ENCODE measurements around the gene ACOD1.
A peak's percentile ranks its signal among the peaks of the same experiment; 100 is the strongest.
"Not testable (repeated sequence)": the region's sequence is repeated elsewhere in the genome, so short reads cannot be mapped to it uniquely, and the experiment has no call there.

Gene ACOD1

GRCh38 chr13:76953968-76954367 is 5.7 kb downstream of the ACOD1 start:
- no peak for DNase-seq (ENCODE audit: low spot score)

- no peak for DNase-seq (ENCODE audit: low spot score)
Observed at GRCh38 chr13:76954538-76954937, 6.2 kb downstream of the ACOD1 start.

DNA sequence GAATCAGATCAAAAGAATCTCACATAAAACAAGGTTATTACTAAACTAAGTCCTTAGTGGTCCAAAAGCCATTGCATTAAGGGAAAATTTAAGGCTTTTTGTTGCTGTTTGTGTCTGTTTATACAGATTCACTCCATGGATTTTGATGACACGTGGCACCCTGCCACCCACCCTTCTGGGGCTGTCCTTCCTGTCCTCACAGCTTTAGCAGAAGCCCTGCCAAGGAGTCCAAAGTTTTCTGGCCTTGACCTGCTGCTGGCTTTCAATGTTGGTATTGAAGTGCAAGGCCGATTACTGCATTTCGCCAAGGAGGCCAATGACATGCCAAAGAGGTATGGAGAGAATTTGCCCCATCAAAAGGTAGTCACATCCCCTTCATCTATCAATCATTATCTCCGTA is 6.9 kb downstream of the ACOD1 start:
- no peak for DNase-seq (ENCODE audit: low spot score)

DNA sequence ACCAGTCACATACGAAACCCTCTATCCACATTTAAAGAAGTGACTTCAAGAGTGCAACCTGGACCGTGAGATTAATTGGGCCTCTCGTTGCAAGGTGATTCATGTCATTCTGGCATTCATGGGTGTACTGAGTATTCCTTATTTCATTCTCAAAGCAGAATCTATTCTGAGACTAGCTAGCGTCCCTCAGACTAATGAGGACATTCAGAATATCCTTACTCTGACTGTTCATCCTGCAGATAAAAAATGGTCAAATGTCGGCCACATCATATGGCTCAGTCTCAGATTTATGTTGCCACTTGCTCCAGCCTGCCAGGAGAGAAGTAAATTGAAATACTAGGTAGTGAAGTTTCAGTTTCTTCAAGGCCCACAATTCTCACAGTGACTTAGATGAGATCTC is 7.3 kb downstream of the ACOD1 start:
- no peak for DNase-seq (ENCODE audit: low spot score)

DNA sequence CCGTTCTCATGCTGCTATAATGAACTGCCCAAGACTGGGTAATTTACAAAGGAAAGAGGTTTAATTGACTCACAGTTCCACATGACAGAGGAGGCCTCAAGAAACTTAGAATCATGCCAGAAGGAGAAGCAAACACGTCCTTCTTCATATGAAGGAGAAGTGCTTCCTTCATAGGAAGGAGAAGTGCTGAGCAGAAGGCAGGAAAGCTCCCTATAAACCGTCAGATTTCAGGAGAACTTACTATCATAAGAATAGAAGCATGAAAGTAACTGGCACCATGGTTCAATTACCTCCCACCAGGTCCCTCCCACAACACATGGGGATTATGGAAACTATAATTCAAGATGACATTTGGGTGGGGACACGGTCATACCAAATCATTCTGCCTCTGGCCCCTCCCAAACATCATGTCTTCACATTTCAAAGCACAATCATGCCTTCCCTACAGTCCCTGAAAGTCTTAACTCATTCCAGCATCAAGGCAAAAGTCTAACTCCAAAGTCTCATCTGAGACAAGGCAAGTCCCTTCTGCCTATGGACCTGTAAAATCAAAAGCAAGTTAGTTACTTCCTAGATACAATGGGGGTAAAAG is 10.6 kb downstream of the ACOD1 start:
- DNase-seq (ENCODE audit: low spot score): no peak

- not testable (repeated sequence) for DNase-seq (ENCODE audit: low spot score)
Observed at GRCh38 chr13:76959734-76960133, 11.4 kb downstream of the ACOD1 start.

- no peak for DNase-seq (ENCODE audit: low spot score)
Observed at GRCh38 chr13:76965759-76966421, 17.6 kb downstream of the ACOD1 start.

- DNase-seq (ENCODE audit: low spot score): no peak
Observed at GRCh38 chr13:76967031-76967430, 18.7 kb downstream of the ACOD1 start.

DNA sequence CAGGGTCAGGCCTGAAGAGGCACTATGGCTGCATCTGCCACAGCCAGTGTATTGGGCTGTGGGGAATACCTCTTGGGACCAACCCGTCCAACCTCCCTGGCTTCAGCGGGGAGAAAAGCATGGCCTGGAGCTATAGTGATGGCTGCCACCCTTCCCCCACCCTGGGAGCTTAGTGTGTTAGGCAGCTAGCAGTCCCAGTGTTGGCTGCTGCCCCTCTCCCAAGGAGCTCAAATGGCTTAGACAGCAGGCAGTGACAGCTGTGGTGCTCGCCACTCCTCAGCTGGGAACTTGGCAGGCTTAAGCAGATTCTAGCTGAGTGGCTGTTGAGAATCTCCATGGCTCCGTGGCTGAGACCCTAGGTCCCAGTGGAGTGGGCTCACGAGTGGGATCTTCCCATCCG is 19.7 kb downstream of the ACOD1 start:
- peak; percentile 78 for DNase-seq (ENCODE audit: low spot score)

DNA sequence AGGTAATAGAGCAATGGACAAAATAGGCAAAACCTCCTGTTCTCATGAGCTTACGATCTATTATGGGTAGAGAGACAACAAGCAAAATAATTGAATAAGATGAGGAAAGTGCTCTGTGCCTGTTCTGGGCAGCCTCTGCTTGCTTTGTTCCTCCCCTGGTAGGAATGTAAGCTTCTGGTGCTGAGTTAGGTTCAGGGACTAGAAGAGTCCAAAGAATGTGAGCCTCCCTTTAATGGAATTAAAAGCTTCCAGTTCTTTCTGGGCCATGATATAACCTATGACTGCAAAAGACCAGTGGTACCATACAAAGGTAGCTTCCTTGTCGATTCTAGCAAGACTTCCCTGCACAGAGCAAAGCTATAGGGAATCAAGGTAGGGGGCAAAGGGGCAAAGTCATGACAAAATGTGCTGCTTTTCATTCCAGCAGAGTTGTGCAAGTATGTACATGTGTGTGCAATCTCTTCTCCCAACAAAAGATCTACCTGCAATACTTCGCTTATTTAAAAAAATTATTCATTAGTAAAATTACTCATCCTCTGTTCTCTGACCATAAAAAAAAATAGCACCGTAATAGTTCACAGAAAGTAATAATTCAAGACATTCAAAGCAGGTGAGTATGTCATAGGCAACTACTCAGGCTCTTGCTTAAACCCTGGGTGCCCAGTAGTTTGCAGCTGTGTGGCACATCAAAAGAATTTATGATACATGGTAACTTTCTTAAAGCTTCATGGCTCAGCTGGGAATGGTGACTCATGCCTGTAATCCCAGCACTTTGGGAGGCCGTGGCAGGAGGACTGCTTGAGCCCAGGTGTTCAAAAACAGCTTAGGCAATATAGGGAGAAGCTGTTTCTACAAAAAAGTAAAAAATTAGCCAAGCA is 21.4 kb downstream of the ACOD1 start:
- no peak for DNase-seq (ENCODE audit: low spot score)

DNA sequence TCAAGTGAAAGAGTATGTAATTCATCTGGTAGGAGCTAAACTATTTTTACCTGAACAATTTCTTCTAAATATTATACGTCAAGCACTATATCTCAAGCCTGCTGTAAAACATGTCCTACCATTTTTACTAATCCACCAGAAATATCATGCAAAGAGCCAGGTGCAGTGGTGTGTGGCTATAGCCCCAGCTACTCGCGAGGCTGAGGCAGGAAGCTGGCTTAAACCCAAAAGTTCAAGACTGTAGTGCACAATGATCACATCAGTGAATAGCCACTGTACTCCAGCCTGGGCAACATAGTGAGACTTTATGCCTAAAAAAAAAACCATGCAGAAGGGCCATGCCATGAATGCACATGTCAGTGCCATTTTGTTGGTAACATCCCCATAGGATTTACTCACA is 22.9 kb downstream of the ACOD1 start:
- DNase-seq (ENCODE audit: low spot score): no peak

DNA sequence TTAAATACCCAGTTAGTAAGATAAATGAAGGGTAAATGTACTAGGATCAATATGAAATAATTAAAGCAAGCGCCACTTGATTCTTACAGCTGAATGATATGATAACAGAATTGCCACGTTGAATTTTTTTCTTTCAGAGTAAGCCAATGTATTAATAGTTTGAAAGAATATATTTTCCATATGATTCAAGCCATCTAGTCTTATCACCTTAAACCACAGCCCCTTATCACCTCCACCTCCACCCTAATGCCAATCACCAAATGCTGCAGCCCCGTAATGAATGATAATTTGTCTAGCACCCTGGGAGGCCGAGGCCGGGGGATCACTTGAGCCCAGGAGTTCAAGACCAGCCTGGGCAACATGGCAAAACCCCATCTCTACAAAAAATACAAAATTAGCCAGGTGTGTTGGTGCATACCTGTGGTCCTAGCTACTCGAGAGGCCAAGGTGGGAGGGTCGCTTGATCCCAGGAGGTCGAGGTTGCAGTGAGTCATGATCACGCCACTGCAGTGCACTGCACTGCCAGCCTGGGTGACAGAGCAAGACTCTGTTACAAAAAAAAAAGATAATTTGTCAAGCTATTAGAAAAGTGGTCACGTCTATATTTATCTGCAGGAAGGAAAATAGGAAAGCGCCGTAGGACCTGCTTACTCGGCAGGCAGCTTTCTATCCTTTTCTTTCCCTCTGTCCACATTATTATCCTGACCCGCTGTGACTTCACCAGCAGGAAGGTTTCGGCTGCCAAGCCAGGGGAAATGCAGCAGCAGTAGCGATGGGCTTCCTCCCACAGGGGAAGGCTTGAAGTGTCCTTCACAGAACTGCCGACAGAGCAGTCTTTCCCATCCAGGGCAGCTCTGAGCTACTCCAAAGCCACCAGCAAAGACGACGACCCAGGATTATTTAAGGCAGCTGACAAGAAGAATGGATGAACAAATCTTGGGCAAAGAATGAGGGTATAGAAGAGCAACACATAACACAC is 23.8 kb downstream of the ACOD1 start:
- DNase-seq (ENCODE audit: low spot score): no peak

GRCh38 chr13:76973920-76974617 is 25.8 kb downstream of the ACOD1 start:
- DNase-seq (ENCODE audit: low spot score): no peak

GRCh38 chr13:76974618-76974975 is 26.3 kb downstream of the ACOD1 start:
- DNase-seq (ENCODE audit: low spot score): no peak

DNA sequence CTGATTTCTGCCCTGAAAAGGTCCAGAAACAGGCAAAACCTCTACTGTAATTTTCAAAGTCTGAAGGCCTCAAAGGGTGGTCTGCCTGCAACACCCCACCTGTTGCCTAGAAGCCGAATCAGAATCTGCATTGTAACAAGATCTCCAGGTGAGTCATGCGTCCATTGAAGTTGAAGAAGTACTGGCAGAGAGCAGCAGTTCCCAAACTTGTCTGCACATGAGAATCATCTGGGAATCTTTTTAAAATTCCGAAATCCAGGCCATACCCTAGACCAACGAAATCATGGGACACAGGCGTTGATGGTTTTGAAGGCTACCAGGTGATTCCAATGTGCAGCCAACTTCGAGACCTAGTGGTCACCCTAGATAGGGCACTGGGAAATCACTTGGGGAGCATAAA is 27.6 kb downstream of the ACOD1 start:
- DNase-seq (ENCODE audit: low spot score): no peak

GRCh38 chr13:76976490-76976889 is 28.2 kb downstream of the ACOD1 start:
- DNase-seq (ENCODE audit: low spot score): no peak

- DNase-seq (ENCODE audit: low spot score): no peak
Observed at GRCh38 chr13:76976929-76977328, 28.6 kb downstream of the ACOD1 start.

DNA sequence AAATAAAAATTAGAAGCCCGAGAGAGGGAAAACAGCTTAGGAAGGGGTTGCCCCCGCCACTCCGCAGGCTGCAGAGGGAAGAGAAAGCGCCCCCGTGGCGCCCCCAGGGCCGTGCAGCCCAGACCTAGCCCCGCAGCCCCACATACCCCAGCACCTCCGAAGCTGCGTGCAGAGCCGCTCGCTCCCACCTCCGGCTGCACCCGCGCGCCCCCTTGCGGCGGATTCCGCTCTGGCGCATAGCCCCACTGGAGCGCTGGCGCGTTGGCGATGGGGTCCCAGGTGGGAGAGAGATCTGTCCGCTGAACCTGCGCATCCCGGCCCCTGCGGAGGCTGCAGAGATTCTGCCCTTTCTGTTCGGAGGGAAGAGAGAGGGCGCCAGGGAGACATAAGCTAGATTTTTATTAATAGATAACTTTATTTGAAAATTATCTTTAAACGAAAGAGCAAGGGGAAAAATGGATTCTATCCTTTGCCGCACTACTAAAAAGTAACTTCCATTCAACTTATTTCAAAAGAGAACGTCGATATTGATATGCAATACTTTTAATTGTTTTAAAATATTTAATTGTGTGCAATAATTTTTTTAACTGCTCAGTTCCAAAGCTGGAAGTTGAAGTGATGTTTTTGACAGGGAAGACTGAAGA is 31.9 kb downstream of the ACOD1 start:
- peak; percentile 95 for DNase-seq (ENCODE audit: low spot score)

DNA sequence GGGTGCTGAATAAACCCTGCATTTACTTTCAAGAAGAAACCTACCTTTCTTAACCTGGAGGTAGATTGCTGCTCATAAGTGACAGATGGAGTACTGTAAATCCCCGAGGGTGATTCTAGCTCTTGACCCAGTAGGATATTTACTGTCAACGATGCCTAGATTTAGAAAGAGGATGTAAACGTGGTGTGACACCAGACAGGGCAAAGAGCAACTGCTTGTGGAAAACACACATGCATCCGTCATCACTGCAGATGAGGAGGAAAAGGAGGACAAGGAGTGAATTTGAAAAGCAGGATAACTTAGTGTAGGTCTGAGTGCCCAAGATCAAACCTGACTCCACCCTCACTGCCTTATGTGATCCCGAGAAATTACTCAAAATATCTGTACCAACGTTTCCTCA is 33.8 kb downstream of the ACOD1 start:
- no peak for DNase-seq (ENCODE audit: low spot score)

GRCh38 chr13:76983676-76984075 is 35.4 kb downstream of the ACOD1 start:
- no peak for DNase-seq (ENCODE audit: low spot score)

GRCh38 chr13:76991432-76991795 is 43.1 kb downstream of the ACOD1 start:
- DNase-seq (ENCODE audit: low spot score): no peak

All from D341Med (cell line).